ENCODE results near the gene RPS16. TPM values are rescaled to one million over a fixed set of nuclear protein-coding genes. Genes with fewer than 3 reads are reported as not detected.

The RPS16 gene
- total and polyA plus RNA-seq, 2 of the 8 experiments (the other 6 are each of a cell fraction or from before 2014, with no cell fraction given): 2,433 to 7,810 TPM

DNA sequence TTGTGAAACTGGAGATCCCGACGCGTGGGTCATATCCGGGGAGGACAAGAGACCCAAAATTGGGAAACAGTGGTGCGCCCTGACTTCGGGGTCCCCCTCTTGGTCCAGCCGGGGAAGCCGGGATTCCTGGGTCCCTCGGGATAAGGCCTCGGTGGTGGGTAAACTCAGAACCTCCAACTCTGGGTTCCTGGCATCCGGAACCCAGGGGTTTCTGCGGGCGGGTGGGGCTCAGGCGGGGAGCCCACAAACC lies 28.4 kb downstream of the RPS16 start:
- Histone ChIP-seq H2AK5ac (ENCODE audit: low read depth, low read length) (no peak overlapping the region), H3K23ac (ENCODE audit: insufficient read length) (no peak overlapping the region), H3K4me1 (replicated peaks in 1 of 4; ENCODE audit: control insufficient read depth in 3 of 4, insufficient read depth in 4 of 4, low read length in 3 of 4) (peaks cover 10 to 43% (median 22%) of the 10 kb centered on the region in 4 experiments), H4K20me1 (replicated peaks in 1 of 2; ENCODE audit: control insufficient read depth in 1 of 2, insufficient read depth in 2 of 2, low read length in 2 of 2) (peaks cover 0 to 5% of the 10 kb centered on the region in 2 experiments), H3K9me3 (ENCODE audit: insufficient read depth in 2 of 2, low read depth in 1 of 2, low read length in 1 of 2) (no peaks in the 10 kb centered on the region), H3K18ac (ENCODE audit: extremely low read depth, low read length) (peak overlapping the region; percentile 71), H3K27ac (ENCODE audit: low read depth, low read length) (0 out of 2 replicates have a peak overlapping the region, but pooled peaks have one; percentile 56), H4K8ac (ENCODE audit: extremely low read depth, insufficient read depth, low read length) (no peak overlapping the region), H3K27me3 (replicated peaks in 1 of 4; ENCODE audit: control insufficient read depth in 3 of 4, extremely low read depth in 1 of 4, insufficient read depth in 3 of 4, low read length in 3 of 4) (no peaks in the 10 kb centered on the region), H4K5ac (ENCODE audit: insufficient read length, low read depth, low read length) (no peak overlapping the region), H2BK12ac (ENCODE audit: low read depth, low read length) (no peak overlapping the region; the same call in 1 of the 2 replicates), H2BK5ac (ENCODE audit: low read depth, low read length) (no peak overlapping the region; the same call in 1 of the 2 replicates), H3K4me3 (ENCODE audit: extremely low read depth in 1 of 4, insufficient read depth in 2 of 4, low read depth in 3 of 4, low read length in 4 of 4) (peak overlapping the region; percentile 63 to 91 (median 84)), H3K79me1 (ENCODE audit: low read depth, low read length) (no peaks in the 10 kb centered on the region), H3K36me3 (ENCODE audit: control insufficient read depth in 2 of 4, insufficient read depth in 4 of 4, low read length in 3 of 4) (peaks cover 0 to 5% (median 0%) of the 10 kb centered on the region in 4 experiments; a peak in 1 of 8 replicates), H2AFZ (ENCODE audit: low read length) (no peak overlapping the region), H2BK120ac (replicated peaks; ENCODE audit: low read depth, low read length) (no peak overlapping the region), H3K23me2 (ENCODE audit: low read depth, low read length) (peaks cover 26% of the 10 kb centered on the region), H2BK20ac (ENCODE audit: low read length) (no peak overlapping the region), H3K79me2 (ENCODE audit: control insufficient read depth in 1 of 2, insufficient read depth in 2 of 2, low read length in 2 of 2) (peaks cover 0 to 20% of the 10 kb centered on the region in 2 experiments; a peak in 1 of 4 replicates), H3K14ac (ENCODE audit: insufficient read length) (no peak overlapping the region), H3K56ac (replicated peaks; ENCODE audit: insufficient read length, low read depth, low read length) (no peak overlapping the region), H3K4me2 (ENCODE audit: insufficient read depth in 1 of 2, low read depth in 2 of 2, low read length in 2 of 2) (peak overlapping the region; percentile 81 to 84), H4K91ac (replicated peaks; ENCODE audit: insufficient read length, low read length) (no peak overlapping the region), H2BK15ac (ENCODE audit: low read length) (no peak overlapping the region), H3K9ac (replicated peaks in 1 of 4; ENCODE audit: extremely low read depth in 1 of 4, low read depth in 3 of 4, low read length in 3 of 4) (peak overlapping the region; percentile 59 to 77 (median 70); a peak in 6 of 7 replicates), H3K4ac (replicated peaks; ENCODE audit: insufficient read length, low read depth, low read length) (no peak overlapping the region)
- ChIA-PET CTCF (ENCODE audit: partially characterized antibody) (interaction anchor here (1.0 to 3.9 kb wide), 4 partner anchors 10 to 32 kb away, joined by 3 to 38 read pairs (median 3); no protein-coding TSS in a partner anchor), POLR2A (ENCODE audit: partially characterized antibody) (interaction anchor here (0.6 to 14.3 kb wide), 11 partner anchors 9 to 1502 kb away, joined by 3 to 234 read pairs (median 5); partner anchors contain the start of genes MED29, PAF1, RPS16 and TIMM50)
- FAIRE-seq: no peak
- WGBS, 2 experiments (ENCODE audit: extremely low coverage in 1 of 2, insufficient coverage in 1 of 2, insufficient read length in 1 of 2, insufficient replicate concordance in 2 of 2, low coverage in 1 of 2, low lambda C conversion rate in 2 of 2, missing lambda C conversion rate in 1 of 2): 1% methylated on average over 10 of the region's 14 CpGs; no CpG with 5 or more reads in 1 of the 2 experiments
- no peak for DNase-seq (ENCODE audit: low read depth in 1 of 2, low spot score in 2 of 2)
- no peak for TF ChIP-seq RXRA (IDR thresholded peaks at IDR 0.05; ENCODE audit: insufficient read depth, low read depth, low read length)
- TF ChIP-seq POLR2AphosphoS5 (IDR thresholded peaks at IDR 0.05; ENCODE audit: low read depth, low read length): no peak
- 0 out of 4 replicates have a peak, but pooled peaks of 1 of the 2 experiments have one; percentile 3 for TF ChIP-seq SIN3A (conservative IDR thresholded peaks at IDR 0.05 in 1 of 2, IDR thresholded peaks at IDR 0.05 in 1 of 2; ENCODE audit: low read depth in 1 of 2, low read length in 2 of 2)
- TF ChIP-seq SUZ12 (IDR thresholded peaks at IDR 0.05; ENCODE audit: low read length): no peak
- no peak for TF ChIP-seq SRF (IDR thresholded peaks at IDR 0.05; ENCODE audit: low read depth, low read length)

Data from H1 (cell line).